Stimulated activated CD8-positive, alpha-beta memory T cell treated with anti-CD3 and anti-CD28 coated beads, Interleukin-12 subunit alpha, Interleukin-12 subunit beta, amount 100 ng/mL, for 4 hours (primary cell): ENCODE results near the gene AIM2.
"Not testable (repeated sequence)": the region's sequence is repeated elsewhere in the genome, so short reads cannot be mapped to it uniquely, and the experiment has no call there.

Source experiments
- DNase-seq: peaks from one replicate; pipeline ENCODE4 v3.0.0-alpha.2; 2020; ENCODE audit warnings: low read depth

The AIM2 gene, protein sequence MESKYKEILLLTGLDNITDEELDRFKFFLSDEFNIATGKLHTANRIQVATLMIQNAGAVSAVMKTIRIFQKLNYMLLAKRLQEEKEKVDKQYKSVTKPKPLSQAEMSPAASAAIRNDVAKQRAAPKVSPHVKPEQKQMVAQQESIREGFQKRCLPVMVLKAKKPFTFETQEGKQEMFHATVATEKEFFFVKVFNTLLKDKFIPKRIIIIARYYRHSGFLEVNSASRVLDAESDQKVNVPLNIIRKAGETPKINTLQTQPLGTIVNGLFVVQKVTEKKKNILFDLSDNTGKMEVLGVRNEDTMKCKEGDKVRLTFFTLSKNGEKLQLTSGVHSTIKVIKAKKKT

DNA sequence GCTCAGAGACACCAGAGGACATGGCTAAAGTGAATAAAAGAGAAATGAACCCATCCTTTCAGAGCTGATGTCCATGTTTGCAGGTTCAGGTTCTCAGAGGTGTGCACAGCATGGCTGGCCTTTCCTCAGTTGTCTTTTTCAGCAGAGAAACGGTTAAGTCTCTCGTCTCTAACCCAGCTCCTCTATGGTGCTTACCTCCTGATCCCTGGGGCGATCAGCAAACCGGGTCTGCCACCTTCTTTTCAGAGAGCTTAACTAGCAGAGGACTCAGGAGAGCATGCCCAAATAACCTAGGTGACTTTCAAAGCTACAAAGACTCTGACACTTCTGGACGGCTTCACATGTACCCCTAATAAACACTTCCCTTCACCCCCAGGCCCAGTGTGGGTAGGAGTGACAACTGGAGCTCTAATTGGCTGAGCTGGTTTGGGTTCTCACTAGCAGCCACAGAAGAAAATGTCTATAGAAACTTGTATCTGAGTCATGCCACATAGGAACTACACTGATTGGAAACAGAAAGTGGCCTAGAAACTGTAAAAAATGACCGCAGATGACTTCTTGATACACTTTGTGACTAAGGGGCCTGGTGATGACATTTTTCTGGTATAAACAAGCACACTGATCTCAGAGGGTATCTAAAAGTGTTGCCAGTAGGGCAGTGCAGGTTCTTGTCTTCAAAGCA is at the start of gene AIM2:
AIM2 (minus strand) TSS at position 329 of the 682 bp plus-strand sequence. CDS start 3,267 bp downstream, outside the sequence.
- DNase-seq = peak; percentile 35

DNA sequence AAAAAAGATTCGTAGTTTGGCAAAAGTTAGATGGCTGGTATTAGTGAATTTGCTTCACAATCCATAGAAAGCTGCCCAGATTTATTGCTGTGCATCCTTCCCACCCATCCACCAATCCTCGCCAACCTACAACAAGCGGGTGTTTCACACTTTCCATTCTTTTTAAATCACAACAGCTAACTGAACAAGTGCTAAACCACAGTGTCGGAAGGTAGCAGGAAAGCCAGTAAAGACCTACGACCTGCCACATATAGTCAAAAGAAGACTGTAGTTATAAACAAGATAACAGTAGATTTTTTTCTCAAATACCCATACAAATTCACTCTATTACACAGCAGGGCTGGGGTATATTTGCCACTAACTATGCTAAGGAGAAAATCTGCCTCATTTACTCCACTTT is 47.0 kb upstream of the AIM2 start:
- no peak for DNase-seq

DNA sequence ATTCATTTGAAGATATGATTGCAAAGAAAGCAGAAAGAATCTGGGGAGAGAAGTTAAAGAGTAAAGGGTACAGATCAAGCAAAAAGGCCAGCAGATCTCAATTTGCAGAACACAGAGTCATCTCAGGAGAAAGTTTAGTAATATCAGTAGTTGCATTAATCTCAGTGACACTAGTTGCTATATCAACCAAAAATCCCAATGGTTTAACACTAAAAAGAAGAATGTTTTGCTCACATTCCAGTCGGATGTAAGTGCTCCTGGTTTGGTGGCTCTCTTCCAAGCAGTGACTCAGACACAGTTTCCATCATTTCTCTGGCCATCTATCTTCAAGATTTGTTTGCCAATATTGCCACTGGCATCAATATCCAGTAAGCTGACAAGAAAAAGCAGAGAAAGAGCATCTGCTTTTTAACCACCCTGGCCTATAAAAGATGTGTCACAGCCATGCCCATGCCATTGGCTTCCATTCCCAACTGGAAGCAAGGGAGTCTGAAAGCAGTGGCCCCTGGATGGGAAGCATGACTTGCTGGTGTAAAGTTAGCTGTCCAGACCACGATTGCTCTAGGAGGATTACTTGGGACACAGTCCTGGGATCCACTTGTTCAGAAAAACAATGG is 45.5 kb upstream of the AIM2 start:
- DNase-seq = no peak

GRCh38 chr1:159121526-159121925 is 45.0 kb upstream of the AIM2 start:
- no peak for DNase-seq

- no peak for DNase-seq
Observed at GRCh38 chr1:159120317-159120716, 43.8 kb upstream of the AIM2 start.

DNA sequence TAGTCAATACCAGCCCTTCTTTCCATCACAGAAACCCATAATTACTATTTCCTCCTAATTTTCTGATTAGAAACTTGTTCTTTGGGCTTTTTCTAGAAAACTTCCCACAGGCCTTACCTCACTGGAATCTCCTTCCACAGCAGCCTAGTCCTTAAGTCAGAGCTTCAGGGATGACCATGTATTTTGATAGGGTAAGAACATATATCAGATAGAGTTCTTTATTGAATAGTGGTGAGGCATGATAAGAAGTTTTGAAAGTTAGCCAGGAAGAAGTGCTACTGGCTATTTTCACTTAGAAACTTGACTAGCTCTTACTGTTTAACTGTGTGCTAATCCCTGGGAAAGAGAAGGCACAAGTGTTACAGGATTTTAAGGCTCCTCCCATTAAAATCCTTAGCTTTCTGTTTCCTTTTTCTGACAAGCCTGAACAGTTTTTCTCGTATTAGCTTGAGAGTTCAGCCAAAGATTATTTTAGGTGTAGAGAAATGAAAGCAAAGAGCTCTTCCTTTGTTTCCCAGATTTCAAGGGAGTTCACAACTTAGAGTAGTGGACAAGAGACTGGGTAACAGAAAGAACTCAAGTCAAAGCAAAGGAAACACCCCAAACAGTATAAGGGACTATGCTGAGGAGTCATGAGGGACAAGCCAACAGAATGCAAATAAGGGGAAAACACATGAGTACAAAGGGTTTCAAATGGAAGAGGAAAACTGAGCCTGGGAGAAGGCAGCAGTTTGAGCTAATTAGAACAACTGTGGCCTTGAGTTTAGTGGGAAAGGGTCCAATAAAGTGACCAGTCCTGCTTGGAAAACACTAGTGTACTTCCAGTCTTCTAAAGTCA is 37.2 kb upstream of the AIM2 start:
- no peak for DNase-seq

DNA sequence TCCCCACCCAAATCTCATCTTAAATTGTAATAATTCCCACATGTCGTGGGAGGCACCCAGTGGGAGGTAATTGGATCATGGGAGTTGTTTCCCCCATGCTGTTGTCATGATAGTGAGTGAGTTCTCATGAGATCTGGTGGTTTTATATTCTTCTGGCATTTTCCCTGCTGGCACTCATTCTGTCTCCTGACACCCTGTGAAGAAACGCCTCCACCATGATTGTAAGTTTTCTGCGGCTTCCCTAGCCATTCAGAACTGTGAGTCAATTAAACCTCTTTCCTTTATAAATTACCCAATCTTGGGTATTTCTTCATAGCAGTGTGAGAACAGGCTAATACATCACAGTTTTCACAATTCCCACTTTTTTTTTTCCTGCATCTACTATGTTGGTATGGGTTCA is 26.5 kb upstream of the AIM2 start:
- not testable (repeated sequence) for DNase-seq

GRCh38 chr1:159100589-159100988 is 24.0 kb upstream of the AIM2 start:
- no peak for DNase-seq

DNA sequence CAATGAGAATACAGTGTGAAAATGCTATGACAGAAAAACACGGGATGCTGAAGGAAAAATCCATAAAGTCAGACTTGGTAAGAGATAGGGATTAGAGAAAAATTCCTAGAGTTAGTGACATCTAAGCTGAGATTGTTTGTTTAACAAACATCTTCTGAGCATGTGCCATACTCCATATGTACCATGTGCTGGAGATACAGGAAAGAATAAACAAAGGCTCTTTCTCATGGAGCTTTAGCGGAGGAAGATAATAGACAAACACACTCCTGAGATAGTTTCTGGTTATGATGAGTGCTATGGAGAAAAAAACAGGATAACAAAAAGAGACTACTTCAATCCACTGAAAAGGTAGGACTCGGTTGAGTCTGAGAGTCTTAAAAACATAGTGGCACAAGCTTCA is 22.0 kb upstream of the AIM2 start:
- DNase-seq = no peak

GRCh38 chr1:159092036-159092760 is 15.6 kb upstream of the AIM2 start:
- DNase-seq = no peak

- no peak for DNase-seq
Observed at GRCh38 chr1:159091607-159092031, 15.1 kb upstream of the AIM2 start.

DNA sequence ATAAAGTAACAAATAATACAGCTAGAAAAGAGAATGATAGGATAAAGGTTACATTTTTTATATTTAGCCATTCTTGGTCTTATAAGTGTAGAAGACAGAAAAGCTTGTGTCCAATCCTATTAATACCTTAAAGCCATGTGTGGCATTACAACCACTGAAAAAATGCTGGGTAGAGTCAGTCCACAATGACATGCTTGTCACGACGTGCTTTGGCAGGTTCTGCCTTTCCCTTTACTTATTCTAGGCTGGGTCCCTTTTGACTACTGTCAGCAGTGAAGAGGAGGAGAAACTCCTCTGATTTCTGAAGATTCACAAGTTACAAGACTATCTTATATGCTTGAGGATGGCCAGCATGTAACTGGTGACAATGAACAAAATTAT is 14.6 kb upstream of the AIM2 start:
- no peak for DNase-seq

DNA sequence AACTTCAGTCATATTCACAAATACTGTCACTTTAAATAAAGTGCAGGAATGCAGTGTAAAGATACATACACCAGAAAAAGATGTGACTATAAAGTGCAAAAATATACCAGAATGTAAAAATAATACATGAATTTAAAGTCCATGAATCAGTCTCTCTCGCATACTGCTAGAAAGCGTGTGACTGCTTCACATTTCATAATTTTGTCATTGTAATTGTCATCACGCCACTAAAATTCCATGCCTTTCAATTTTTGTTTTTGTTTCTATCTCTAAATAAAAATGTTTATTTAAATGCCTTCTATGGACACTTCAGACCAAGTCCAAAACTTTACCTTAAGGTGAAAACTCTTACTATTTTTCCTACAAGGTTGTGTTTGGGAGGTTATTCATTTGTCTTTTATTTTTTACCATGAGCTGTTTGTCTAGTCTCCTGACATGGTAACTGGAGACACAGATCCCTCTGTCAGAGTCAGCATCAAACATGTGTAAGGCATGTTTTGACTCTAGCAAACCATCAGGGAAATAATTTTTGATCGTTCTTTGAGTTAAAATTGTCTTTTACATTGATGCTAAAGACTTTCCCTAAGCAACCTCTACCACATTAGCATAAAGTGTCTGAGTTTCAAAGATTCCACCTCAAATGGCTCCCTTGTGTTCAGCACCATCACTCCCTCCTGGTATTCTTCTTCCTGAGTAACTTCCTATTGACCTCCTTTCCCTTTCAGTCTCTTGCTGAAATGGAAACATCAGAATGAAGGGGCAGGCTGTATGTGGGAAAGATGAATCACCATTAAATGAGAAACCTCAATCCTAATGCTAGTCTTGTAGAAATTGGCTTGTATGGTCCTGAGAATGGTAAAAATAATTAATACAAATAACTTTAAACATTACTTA is 14.0 kb upstream of the AIM2 start:
- DNase-seq = no peak

DNA sequence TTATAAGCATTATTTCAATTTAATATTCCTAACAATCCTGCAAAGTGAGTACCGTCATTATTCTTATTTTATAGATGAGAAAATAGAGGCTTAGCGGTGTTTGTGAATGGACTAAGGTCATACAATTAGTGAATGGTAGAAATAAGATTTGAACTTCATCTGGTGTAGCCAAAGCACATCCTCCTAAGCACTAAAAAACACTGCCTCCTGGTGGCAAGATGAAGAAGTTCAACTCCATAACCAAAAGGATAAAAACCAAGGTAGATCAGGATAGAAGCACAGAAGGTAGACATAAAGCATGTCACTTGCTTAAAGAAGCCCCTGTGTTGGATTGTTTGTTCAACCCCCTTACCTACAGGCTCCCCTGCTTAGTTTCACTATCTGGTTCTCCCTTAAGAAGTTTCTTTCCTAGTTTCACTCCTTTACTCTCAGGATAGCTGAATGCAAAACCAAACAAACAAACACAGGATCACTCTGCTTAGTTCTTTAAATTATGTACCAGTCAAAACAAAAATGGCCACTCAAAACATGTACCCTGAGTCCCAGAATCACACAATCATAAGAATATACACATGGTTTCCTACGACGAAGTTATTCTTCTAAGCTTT is 12.7 kb upstream of the AIM2 start:
- DNase-seq = no peak

- no peak for DNase-seq
Observed at GRCh38 chr1:159088546-159089183, 12.1 kb upstream of the AIM2 start.

DNA sequence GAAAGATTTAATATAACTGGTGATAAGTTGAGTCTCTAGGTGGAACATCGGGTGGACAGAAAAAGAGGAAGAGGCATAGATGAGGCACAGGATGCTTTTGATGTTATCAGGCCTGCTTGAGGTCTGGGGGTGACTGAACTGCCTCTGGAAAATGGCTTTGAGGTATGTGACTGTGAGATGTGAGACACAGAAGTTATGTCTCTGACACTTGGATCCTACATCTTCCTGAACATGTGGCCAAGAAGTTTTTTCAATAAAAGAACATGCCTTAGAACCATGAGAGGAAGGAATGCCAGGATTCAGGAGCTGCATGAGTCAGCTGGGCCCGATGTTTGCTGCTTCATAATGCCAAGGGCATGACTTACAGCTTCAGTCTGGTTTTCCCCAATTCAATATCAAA is 11.5 kb upstream of the AIM2 start:
- DNase-seq = no peak

GRCh38 chr1:159084867-159085266 is 8.3 kb upstream of the AIM2 start:
- DNase-seq = no peak

DNA sequence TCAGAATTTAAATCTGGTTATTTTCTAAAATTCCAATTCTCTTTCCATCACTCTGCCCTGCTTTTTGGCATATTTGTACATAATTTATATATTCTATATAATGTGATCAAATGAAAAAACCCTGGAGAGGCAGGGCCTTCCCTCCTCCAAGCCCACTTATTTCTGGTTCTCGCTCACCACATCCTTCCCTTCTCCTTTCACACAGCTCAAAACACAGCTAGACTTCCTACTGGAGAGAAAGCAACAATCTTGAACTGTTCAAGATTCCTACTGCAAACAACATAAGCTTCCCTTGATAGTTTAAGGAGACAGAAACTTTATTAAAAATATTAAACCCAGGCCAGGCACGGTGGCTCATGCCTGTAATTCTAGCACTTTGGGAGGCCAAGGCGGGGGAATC is 7.6 kb upstream of the AIM2 start:
- no peak for DNase-seq

- no peak for DNase-seq
Observed at GRCh38 chr1:159083013-159083412, 6.4 kb upstream of the AIM2 start.

DNA sequence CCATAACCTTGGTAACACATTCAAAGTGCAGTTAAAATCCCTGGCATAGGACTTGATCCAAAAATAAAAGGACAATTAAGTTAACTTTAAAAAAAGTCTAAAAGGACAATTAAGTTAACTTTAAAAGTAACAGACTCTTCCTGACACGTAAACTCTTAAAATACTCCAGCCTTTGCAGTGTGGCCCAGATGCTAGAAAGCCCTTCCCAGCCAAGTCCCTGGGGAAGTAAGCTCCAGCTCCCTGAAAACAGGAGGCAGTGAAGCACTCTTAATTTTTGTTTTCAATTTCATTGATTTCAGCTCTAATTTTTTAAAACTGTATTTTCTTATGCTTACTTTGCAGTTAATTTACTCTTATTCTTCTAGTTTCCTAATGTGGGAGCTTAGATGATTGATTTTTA is 5.1 kb upstream of the AIM2 start:
- no peak for DNase-seq
